NCI-H2107 treated with DMSO at 0.1 percent for 48 hours (cell line): ENCODE data around the gene DUOXA2.
"Not testable (repeated sequence)": the region's sequence is repeated elsewhere in the genome, so short reads cannot be mapped to it uniquely, and the experiment has no call there.

ENCODE experiments used
- DNase-seq: peaks from one replicate; lab custom pipeline; 2025; ENCODE audit not compliant: unreplicated experiment; lab: John Stamatoyannopoulos, UW

The DUOXA2 gene

GRCh38 chr15:45114076-45114750, at the start of gene DUOXA2, which contains the start of gene DUOX2:
TSS of gene DUOXA2 (plus strand) at chr15:45114326. CDS start at chr15:45114606, 280 bp downstream.
TSS of gene DUOX2 (minus strand) at chr15:45114172. CDS start at chr15:45113411, 761 bp downstream.
- no peak for DNase-seq

- no peak for DNase-seq
Measured at GRCh38 chr15:45064386-45064785, 49.7 kb upstream of the DUOXA2 start.

- not testable (repeated sequence) for DNase-seq
Measured at GRCh38 chr15:45069942-45070360, 44.2 kb upstream of the DUOXA2 start.

GRCh38 chr15:45073602-45074001, 40.5 kb upstream of the DUOXA2 start:
- not testable (repeated sequence) for DNase-seq

GRCh38 chr15:45075440-45076320, 38.4 kb upstream of the DUOXA2 start:
- DNase-seq, result not testable (repeated sequence)

DNA sequence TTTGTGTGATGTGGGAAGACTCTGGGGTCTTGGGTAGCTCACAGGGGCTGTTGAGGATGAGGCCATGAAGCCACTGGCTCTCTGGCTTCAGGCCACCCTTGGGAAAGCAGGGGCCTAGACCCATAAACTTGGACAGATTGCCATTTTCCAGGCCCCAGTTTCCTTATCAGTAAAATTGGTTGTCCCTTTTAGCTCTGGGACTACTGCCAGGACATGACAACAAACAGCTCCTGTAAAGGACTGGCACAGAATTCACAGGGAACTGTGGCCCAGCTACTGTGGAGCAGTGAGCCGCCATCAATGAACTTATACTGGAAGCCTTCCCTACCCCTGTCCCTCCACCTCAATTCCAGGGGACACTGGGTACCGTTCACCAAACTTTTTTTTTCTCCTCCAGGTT, 36.7 kb upstream of the DUOXA2 start:
- not testable (repeated sequence) for DNase-seq

DNA sequence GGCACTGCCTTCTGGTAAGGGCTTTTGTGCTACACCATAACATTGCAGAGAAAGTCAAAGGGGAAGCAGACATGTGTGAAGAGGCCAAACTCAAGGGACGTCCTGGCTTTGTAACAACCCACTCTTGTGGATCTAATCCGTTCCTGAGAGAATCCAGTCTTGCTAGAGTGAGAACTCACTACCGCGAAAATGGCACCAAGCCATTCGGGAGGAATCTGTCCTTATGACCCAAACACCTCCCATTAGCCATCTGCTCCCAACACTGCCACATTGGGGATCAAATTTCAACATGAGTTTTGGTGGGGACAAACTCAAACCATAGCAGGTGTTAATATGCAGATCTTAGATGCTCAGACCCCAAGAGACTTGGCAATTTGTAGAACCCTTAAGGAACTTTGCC, 34.9 kb upstream of the DUOXA2 start:
- not testable (repeated sequence) for DNase-seq

DNA sequence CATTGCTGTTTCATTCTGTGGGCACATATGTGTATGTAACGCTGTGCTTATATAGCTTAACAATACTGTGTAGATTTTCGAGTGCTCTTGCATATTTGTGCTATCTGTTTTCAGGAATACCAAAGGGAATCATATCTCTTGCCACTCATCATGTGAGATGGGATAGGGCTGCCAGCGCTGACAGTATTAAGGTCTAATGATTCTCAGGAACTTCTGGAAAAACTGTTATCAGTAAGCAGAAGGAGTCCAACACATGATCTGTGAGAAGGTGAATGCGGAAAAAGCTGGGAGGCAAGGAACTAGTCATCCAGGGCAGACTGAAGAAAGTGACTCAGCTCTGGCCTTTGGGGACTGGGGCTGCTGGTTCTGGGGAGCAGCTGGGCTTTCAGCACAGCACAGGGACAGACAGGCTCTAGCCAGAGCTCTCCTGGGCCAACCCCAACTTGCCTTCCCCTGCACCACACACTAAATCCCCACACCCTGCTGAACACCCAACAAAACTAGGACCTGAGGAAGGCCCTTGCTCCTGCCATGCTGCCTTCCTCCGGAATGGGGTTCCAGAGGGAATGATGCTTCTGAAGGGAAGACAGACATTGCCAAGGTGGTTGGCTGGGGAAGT, 34.4 kb upstream of the DUOXA2 start:
- DNase-seq, result not testable (repeated sequence)

DNA sequence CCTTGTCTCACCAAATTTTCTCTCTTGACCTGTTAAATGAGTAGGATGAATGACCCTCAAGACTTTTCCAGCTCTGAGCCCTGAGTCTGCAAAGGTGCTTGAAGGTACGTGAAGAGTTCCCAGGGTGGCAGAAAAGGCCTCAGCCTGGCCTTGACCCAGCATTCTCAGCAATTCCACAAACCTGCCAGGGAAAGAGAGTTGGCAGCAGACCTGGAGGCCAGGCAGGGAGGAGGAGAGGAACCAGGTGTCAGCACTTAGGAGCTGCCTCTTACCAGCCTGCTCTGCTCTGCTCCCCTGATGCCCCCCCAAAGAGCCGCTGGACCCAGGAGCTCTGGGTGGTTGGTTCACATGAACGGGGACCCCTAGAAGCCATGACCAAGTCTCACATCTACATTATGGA, 33.5 kb upstream of the DUOXA2 start:
- DNase-seq, result not testable (repeated sequence)

- DNase-seq, result not testable (repeated sequence)
Measured at GRCh38 chr15:45082412-45082811, 31.7 kb upstream of the DUOXA2 start.

DNA sequence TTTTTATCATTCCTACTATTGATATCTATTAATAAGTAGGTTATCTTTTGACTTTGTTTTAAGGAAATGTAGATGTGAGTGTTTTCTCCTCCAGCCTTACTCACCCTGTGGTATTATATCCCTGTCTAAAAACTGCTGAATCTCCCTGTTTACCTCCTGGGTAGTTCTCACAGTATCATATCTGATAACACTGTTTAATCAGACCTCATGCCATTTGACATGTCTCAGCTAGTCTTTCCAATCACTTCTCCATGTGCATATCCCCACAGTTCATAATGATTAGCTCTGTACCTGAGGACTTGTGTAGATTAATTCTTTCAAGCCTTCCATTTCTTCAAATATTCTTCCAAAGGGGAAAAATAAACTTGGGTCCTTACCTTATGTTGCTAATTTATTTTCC, 30.9 kb upstream of the DUOXA2 start:
- DNase-seq, result no peak

GRCh38 chr15:45084163-45084562, 30.0 kb upstream of the DUOXA2 start:
- no peak for DNase-seq

- DNase-seq, result no peak
Measured at GRCh38 chr15:45087513-45087912, 26.6 kb upstream of the DUOXA2 start.

DNA sequence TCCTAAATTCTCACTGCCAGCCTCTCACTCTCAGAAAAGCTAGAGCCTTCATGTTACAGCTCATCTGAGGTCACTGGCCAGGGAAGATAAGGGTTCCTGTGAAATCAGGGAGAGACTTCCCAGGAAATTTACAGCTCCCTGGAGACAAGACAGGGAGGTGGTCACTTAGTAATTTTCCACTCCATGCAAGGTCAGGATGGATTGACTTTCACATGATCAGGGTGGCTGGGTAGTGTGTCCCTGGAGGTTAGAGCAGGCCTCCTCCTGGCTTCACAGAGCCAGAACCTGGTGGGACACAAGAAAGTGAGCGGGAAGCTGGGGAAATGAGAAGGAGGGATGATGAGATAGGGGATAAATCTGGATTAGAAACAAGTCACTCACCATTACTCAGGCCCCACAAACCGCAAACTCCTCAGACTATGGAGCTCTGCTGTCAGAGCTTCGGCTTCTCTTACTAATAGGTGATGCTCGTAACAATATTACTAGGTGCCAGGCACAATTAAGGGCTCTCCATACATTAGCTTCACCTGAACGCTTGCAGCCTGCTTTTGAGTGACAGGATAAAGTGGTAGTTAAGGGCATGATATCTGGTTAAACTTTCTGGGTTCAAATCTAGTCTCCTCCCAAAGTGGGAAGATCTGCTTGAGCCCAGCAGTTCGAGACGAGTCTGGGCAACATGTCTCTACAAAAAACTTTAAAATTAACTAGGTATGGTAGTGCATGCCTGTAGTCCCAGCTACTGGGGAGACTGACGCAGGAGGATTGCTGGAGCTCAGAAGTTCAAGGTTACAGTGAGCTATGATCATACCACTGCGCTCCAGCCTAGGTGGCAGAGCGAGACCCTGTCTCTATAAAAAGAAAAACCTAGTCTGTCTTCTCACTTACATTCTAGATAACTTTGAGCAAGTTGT, 25.1 kb upstream of the DUOXA2 start:
- DNase-seq, result no peak

DNA sequence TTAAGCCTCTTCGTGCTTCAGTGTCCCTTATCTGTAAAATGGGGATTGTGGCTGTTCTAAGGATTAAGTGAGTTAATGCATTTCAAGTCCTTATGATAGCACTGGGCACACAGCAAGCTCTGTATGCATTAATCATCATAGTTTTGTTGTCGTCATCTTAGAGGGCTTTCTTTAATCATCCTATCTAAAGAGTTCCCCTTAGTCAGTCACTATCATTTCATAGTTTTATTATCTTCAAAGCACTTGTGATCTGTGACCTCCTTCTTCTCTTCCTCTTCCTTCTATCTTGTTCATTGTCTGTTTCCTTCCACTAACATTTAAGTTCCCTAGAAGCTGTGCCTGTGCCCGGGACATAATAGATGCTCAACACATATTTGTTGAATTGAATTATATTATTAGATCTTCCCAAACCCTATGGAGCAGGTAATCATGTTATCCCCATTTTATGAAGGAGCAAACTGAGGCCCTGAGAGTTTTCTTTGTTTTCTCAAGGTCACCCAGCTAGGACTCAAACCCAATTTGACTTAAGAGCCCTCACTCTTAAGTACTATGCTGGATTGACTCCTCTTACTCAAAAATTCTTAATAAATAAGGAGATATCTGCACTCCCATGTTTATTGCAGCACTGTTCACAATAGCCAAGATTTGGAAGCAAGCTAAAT, 24.3 kb upstream of the DUOXA2 start:
- DNase-seq, result no peak

DNA sequence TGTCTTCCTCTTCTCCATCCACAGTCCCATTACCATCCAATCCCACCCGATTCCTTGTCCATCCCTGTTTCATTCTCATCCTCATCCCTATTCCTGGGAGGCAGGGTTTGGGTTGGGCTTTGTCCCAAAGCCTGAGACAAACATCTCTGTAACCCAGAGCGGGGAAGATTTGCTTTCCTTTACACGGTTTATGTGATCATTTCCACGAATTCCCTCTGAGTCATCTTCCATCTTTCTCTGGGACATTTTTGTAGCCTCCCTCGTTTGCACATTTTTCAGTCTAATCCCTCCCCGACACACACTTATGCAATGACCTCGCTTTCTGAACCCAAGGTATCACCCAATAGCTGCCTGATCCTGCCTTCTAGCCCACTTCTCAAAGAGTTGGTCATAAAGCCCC, 23.0 kb upstream of the DUOXA2 start:
- no peak for DNase-seq

DNA sequence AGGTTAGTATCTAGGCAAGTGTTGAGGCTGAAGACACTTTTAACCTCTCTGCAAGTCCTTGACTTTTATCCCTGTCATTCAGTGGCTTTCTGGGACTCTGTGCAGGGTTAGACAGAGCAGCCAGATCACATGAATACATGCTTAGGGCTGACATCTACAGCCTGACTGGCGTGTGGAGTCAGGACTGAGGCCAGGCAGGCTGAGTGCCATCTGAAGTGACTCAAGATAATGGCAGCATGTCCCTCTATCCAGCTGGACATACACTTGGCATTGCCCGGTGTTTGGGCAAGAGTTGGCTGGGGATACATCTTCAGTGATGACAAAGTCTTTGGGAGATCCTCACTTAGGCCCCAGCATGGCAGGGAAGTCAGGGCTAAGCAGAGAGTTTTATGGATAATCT, 22.6 kb upstream of the DUOXA2 start:
- DNase-seq, result no peak

DNA sequence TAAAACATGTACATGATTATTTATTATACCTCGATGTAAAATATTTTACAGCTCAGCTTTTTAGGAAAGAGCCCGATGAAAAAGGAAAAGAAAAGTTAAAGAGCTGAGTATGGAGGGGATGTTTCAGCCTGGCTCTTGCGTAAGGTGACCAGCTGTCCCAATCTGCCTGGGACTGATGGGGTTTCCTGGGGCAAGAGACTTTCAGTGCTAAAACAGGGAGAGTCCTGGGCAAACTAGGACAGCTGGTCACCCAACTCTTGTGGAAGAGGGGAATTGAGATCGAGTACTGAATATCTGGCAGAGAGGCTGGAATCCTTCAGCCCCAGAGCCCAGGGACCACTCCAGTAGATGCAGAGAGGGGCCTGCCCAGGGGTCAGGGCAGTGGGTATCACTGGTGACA, 21.1 kb upstream of the DUOXA2 start:
- DNase-seq, result no peak

- DNase-seq, result no peak
Measured at GRCh38 chr15:45093622-45094357, 20.3 kb upstream of the DUOXA2 start.
